Adrenal gland (tissue), 5 donors: ENCODE measurements around the gene NUMBL.

Source experiments
- POLR2A ChIP-seq, 2 donors: fragments of 450-650 bp; IDR thresholded peaks; one replicate each; pipeline ENCODE4 v1.6.1; 2017; ENCODE audit warnings: antibody characterized with exemption in 2 of 2, mild to moderate bottlenecking in 2 of 2, moderate library complexity in 1 of 2
- TF ChIP-seq, protein P1 (sequence below), 6 experiments: fragments of 450-650 bp in 4 of 6; fragments of 200-600 bp in 2 of 6; sonication (generic) in 1 of 6; IDR thresholded peaks; 1 replicate in 5 of 6; 2 replicates in 1 of 6; pipeline versions ENCODE4 v1.5.1 to v1.8.0; 2016 to 2021; ENCODE audit warnings: antibody characterized with exemption in 6 of 6, mild to moderate bottlenecking in 2 of 6, moderate library complexity in 1 of 6
- donor health status: DM: no; HTN: no; CAD: no.

DNA sequence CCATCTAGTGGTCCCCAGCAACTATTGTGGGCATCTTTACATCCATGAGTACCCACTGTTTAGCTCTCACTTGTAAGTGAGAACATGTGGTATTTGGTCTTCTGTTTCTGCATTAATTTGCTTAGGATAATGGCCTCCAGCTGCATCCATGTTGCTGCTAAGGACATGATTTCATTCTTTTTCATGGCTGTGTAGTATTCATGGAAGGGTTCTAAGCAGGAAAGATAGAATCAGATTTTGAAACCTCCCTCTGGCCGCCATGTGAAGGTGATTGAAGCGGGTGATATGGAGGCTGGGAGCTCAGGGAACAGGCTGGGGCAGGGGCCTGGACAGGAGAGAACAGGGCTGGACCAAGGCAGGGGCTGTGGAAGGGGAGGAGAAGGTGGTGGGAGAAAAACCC is 69.2 kb downstream of the NUMBL start:
- TF ChIP-seq, protein P1, sequence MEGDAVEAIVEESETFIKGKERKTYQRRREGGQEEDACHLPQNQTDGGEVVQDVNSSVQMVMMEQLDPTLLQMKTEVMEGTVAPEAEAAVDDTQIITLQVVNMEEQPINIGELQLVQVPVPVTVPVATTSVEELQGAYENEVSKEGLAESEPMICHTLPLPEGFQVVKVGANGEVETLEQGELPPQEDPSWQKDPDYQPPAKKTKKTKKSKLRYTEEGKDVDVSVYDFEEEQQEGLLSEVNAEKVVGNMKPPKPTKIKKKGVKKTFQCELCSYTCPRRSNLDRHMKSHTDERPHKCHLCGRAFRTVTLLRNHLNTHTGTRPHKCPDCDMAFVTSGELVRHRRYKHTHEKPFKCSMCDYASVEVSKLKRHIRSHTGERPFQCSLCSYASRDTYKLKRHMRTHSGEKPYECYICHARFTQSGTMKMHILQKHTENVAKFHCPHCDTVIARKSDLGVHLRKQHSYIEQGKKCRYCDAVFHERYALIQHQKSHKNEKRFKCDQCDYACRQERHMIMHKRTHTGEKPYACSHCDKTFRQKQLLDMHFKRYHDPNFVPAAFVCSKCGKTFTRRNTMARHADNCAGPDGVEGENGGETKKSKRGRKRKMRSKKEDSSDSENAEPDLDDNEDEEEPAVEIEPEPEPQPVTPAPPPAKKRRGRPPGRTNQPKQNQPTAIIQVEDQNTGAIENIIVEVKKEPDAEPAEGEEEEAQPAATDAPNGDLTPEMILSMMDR (IDR thresholded peaks at IDR 0.05) = no peak
- TF ChIP-seq POLR2A (IDR thresholded peaks at IDR 0.05) = no peak
